ENCODE data around the gene CD226. TPM values are rescaled to one million over a fixed set of nuclear protein-coding genes. Genes with fewer than 3 reads are reported as not detected.
"Not testable (repeated sequence)": the region's sequence is repeated elsewhere in the genome, so short reads cannot be mapped to it uniquely, and the experiment has no call there.

The CD226 gene
- total RNA-seq, 4 donors from 2014 or later: 0.17 to 2.7 (median 0.34) TPM

- TF ChIP-seq, protein P1, sequence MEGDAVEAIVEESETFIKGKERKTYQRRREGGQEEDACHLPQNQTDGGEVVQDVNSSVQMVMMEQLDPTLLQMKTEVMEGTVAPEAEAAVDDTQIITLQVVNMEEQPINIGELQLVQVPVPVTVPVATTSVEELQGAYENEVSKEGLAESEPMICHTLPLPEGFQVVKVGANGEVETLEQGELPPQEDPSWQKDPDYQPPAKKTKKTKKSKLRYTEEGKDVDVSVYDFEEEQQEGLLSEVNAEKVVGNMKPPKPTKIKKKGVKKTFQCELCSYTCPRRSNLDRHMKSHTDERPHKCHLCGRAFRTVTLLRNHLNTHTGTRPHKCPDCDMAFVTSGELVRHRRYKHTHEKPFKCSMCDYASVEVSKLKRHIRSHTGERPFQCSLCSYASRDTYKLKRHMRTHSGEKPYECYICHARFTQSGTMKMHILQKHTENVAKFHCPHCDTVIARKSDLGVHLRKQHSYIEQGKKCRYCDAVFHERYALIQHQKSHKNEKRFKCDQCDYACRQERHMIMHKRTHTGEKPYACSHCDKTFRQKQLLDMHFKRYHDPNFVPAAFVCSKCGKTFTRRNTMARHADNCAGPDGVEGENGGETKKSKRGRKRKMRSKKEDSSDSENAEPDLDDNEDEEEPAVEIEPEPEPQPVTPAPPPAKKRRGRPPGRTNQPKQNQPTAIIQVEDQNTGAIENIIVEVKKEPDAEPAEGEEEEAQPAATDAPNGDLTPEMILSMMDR (IDR thresholded peaks at IDR 0.05): no peak
- no peak for TF ChIP-seq POLR2A (IDR thresholded peaks at IDR 0.05; ENCODE audit: low read depth)
- no peak for TF ChIP-seq POLR2AphosphoS5 (IDR thresholded peaks at IDR 0.05)
- TF ChIP-seq EP300 (IDR thresholded peaks at IDR 0.05): no peak
- peaks cover 0 to 16% (median 14%) of the 10 kb centered on the region in 4 donors for H3K9me3 ChIP-seq
- no peak overlapping the region for H3K4me3 ChIP-seq
- H3K27me3 ChIP-seq: no peaks in the 10 kb centered on the region
- DNase-seq (ENCODE audit: extremely low spot score): no peak
- 56% methylated on average over 3 of the region's 3 CpGs for WGBS
- H3K36me3 ChIP-seq: peaks cover 0 to 14% (median 2%) of the 10 kb centered on the region in 4 donors
- H3K27ac ChIP-seq (replicated peaks in 1 of 4): no peak overlapping the region
- no peaks in the 10 kb centered on the region for H3K4me1 ChIP-seq
- intact Hi-C loops (cut with DNase I): no loop called here
Measured at GRCh38 chr18:69980982-69981804, 33.5 kb upstream of the CD226 start.

- Histone ChIP-seq H3K36me3 (peaks cover 0 to 12% (median 2%) of the 10 kb centered on the region in 4 donors), H3K27me3 (no peaks in the 10 kb centered on the region), H3K4me1 (no peaks in the 10 kb centered on the region), H3K4me3 (no peak overlapping the region), H3K27ac (replicated peaks in 1 of 4) (no peak overlapping the region), H3K9me3 (peaks cover 0 to 23% (median 17%) of the 10 kb centered on the region in 4 donors)
- intact Hi-C loops (cut with DNase I): no loop called here
- TF ChIP-seq POLR2A (IDR thresholded peaks at IDR 0.05; ENCODE audit: low read depth) (no peak), EP300 (IDR thresholded peaks at IDR 0.05) (no peak), POLR2AphosphoS5 (IDR thresholded peaks at IDR 0.05) (no peak)
- TF ChIP-seq, protein P1 (IDR thresholded peaks at IDR 0.05): no peak
- WGBS: 81% methylated on average over 4 of the region's 4 CpGs
- no peak for DNase-seq (ENCODE audit: extremely low spot score)
Measured at GRCh38 chr18:69980509-69980908, 32.8 kb upstream of the CD226 start.

- no peak overlapping the region for H3K27ac ChIP-seq (replicated peaks in 1 of 4)
- H3K36me3 ChIP-seq: peaks cover 0 to 11% (median 0%) of the 10 kb centered on the region in 4 donors
- H3K4me1 ChIP-seq: no peaks in the 10 kb centered on the region
- no peaks in the 10 kb centered on the region for H3K27me3 ChIP-seq
- intact Hi-C loops (cut with DNase I): no loop called here
- WGBS: 89% methylated on average over 13 of the region's 13 CpGs
- no peak overlapping the region for H3K4me3 ChIP-seq
- TF ChIP-seq POLR2A (IDR thresholded peaks at IDR 0.05; ENCODE audit: low read depth) (no peak), EP300 (IDR thresholded peaks at IDR 0.05) (no peak), POLR2AphosphoS5 (IDR thresholded peaks at IDR 0.05) (no peak)
- TF ChIP-seq, protein P1 (IDR thresholded peaks at IDR 0.05): no peak
- DNase-seq (ENCODE audit: extremely low spot score): peak; percentile 62
- H3K9me3 ChIP-seq: peaks cover 0 to 29% (median 17%) of the 10 kb centered on the region in 4 donors
Measured at GRCh38 chr18:69978732-69979715, 31.4 kb upstream of the CD226 start.

- H3K9me3 ChIP-seq: peaks cover 0 to 32% (median 19%) of the 10 kb centered on the region in 4 donors
Measured at GRCh38 chr18:69975294-69975693, 27.6 kb upstream of the CD226 start.

GRCh38 chr18:69974365-69974764, 26.7 kb upstream of the CD226 start:
- Histone ChIP-seq H3K9me3 (peaks cover 0 to 32% (median 19%) of the 10 kb centered on the region in 4 donors), H3K4me1 (no peaks in the 10 kb centered on the region), H3K27me3 (no peaks in the 10 kb centered on the region), H3K4me3 (no peak overlapping the region), H3K27ac (replicated peaks in 1 of 4) (no peak overlapping the region), H3K36me3 (peaks cover 0 to 10% (median 0%) of the 10 kb centered on the region in 4 donors)
- no CpG with 5 or more reads among the region's 1 CpG for WGBS
- intact Hi-C loops (cut with DNase I): no loop called here
- TF ChIP-seq, protein P1 (IDR thresholded peaks at IDR 0.05): no peak
- no peak for TF ChIP-seq POLR2AphosphoS5 (IDR thresholded peaks at IDR 0.05)
- no peak for TF ChIP-seq EP300 (IDR thresholded peaks at IDR 0.05)
- TF ChIP-seq POLR2A (IDR thresholded peaks at IDR 0.05; ENCODE audit: low read depth): no peak
- DNase-seq (ENCODE audit: extremely low spot score): peak; percentile 74

More at GRCh38 chr18:69975294-69975693, 27.6 kb upstream of the CD226 start:
- WGBS: 93% methylated on average over 4 of the region's 4 CpGs
- H3K27ac ChIP-seq (replicated peaks in 1 of 4); H3K4me3 ChIP-seq; H3K27me3 ChIP-seq; intact Hi-C loops (cut with DNase I); H3K4me1 ChIP-seq: not testable (repeated sequence)
- H3K36me3 ChIP-seq: peaks cover 0 to 11% (median 0%) of the 10 kb centered on the region in 4 donors
- peak; percentile 34 for DNase-seq (ENCODE audit: extremely low spot score)

Measured in esophagus muscularis mucosa (tissue), 4 donors.